Aorta (tissue), 5 donors: ENCODE measurements around the gene CAB39L. TPM values are rescaled to one million over a fixed set of nuclear protein-coding genes. Genes with fewer than 3 reads are reported as not detected.

ENCODE experiments used
- ATAC-seq: fragments of 200-7000 bp; cut with Tn5 transposase; one replicate; pipeline ENCODE4 v1.9.1; 2022; ENCODE audit warnings: moderate library complexity; ENCODE audit not compliant: low FRiP score
- DNase-seq, 2 donors: peaks; one replicate each; pipeline ENCODE4 v3.0.0-alpha.2; 2020
- H3K27ac ChIP-seq, 2 donors: one replicate each; pipeline ENCODE4 v1.5.1; 2013; ENCODE audit warnings: low read length in 2 of 2, mild to moderate bottlenecking in 2 of 2, moderate library complexity in 2 of 2, control low read depth in 1 of 2, inconsistent platforms in 1 of 2, low read depth in 1 of 2
- H3K27me3 ChIP-seq, 2 donors: one replicate each; pipeline ENCODE4 v1.6.1; 2013; ENCODE audit warnings: control low read depth in 1 of 2, low read length in 1 of 2, mild to moderate bottlenecking in 1 of 2, moderate library complexity in 1 of 2; ENCODE audit not compliant: insufficient read depth in 2 of 2, control insufficient read depth in 1 of 2
- H3K36me3 ChIP-seq, 2 donors: one replicate each; pipeline ENCODE4 v1.6.1; 2013; ENCODE audit warnings: control low read depth in 1 of 2, low read length in 1 of 2, mild to moderate bottlenecking in 1 of 2; ENCODE audit not compliant: insufficient read depth in 2 of 2, control insufficient read depth in 1 of 2
- H3K4me1 ChIP-seq, 2 donors: one replicate each; pipeline ENCODE4 v1.6.1; 2013; ENCODE audit warnings: low read length in 2 of 2, control low read depth in 1 of 2, mild to moderate bottlenecking in 1 of 2, moderate library complexity in 1 of 2; ENCODE audit not compliant: insufficient read depth in 2 of 2, control insufficient read depth in 1 of 2
- H3K4me3 ChIP-seq, 2 donors: one replicate each; pipeline ENCODE4 v1.5.1; 2013; ENCODE audit warnings: low read length in 2 of 2, control low read depth in 1 of 2, mild to moderate bottlenecking in 1 of 2
- H3K9me3 ChIP-seq: one replicate; pipeline ENCODE4 v1.6.1; 2013; ENCODE audit warnings: mild to moderate bottlenecking, low read length; ENCODE audit not compliant: control insufficient read depth
- WGBS, 2 donors: extraction: QIAGEN DNeasy Blood & Tissue Kit; methylation state at CpG; one replicate each; pipeline ENCODE4 v1.1.7; 2013; 5-methylcytosine and 5-hydroxymethylcytosine counted together
- intact Hi-C, 2 donors: fragments of 100-400 bp; cut with DNase I; formaldehyde crosslinking; loops; one replicate each; pipeline versions ENCODE4 v1.14.2 to v1.15.0; 2022
- polyA plus RNA-seq, 2 donors: library from polyadenylated mRNA; stranded (reverse); fragments of 200-250 nt; gene quantifications; one replicate each; pipeline ENCODE4 v1.2.3, GENCODE V29; 2013
- total RNA-seq, 2 donors: library from RNA; stranded (reverse); fragmentation: NEBNext Ultra II Directional; extraction: Animal tissue kit (Norgen Biotek cat#: 25700); gene quantifications; one replicate each; pipeline ENCODE4 v1.2.1, GENCODE V29; 2021
- donor health status: healthy with polysubstance abuse.
- donor health status: Bipolar disorder and iron deficiency.
- donor health status: DM: no; HTN: no; CAD: no.
- donor health status: DM: no; HTN: no; CAD: no.
- donor health status: DM: yes; HTN: yes; CAD: no.

The CAB39L gene
- total and polyA plus RNA-seq, 4 donors = 19.3 to 33.5 (median 26.4) TPM

DNA sequence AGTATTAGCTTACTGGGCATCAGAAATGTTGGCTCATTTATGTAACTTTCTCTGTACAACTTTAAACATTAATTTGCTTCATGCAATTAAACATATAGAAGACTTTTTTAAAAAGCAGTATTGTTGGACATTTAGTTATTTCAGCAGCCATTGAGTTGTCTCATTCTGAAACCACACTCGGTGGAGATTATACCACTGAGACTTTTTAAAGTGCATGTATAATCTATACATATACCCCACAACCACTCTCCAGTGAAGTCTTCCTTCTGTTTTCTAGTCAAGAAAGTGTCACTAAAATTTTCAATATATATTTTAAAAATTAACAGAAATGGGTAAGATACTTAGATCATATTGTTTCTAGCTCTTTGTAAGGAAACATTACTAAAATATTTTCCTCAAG lies 15.7 kb upstream of the CAB39L start:
- ATAC-seq = no peak
- Histone ChIP-seq H3K36me3 (peaks cover 2 to 3% of the 10 kb centered on the region in 2 donors), H3K9me3 (no peaks in the 10 kb centered on the region), H3K27ac (no peak overlapping the region), H3K4me1 (no peaks in the 10 kb centered on the region), H3K27me3 (no peaks in the 10 kb centered on the region), H3K4me3 (no peak overlapping the region)
- 92 to 93% methylated on average over 1 of the region's 1 CpG for WGBS, 2 donors
- no peak for DNase-seq
- intact Hi-C loops = loop anchor here in 1 of 2 donors (10.0 kb wide), 1 partner anchor 145 kb away; no protein-coding TSS in a partner anchor

DNA sequence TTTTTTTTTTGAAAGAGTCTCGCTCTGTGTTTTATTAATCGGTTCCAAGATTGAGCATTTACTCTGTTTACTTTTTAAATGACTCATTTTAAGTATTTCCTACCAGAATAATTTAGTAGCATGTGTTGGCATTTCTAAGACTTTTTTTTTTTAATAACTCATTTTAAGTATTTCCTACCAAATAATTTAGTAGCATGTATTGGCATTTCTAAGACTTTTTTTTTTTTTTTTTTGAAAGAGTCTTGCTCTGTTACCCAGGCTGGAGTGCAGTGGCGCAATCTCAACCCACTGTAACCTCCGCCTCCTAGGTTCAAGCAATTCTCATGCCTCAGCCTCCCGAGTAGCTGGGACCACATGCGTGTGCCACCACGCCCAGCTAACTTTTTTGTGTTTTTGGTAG lies 13.4 kb upstream of the CAB39L start:
- H3K36me3 ChIP-seq = peaks cover 0 to 3% of the 10 kb centered on the region in 2 donors
- H3K27ac ChIP-seq = no peak overlapping the region
- intact Hi-C loops = loop anchor here in 1 of 2 donors (10.0 kb wide), 1 partner anchor 148 kb away; no protein-coding TSS in a partner anchor
- no peak overlapping the region for H3K4me3 ChIP-seq
- peak in 1 of 2 donors; percentile 56 for DNase-seq
- no peak for ATAC-seq
- 55 to 57% methylated on average over 7 of the region's 7 CpGs for WGBS, 2 donors
- no peaks in the 10 kb centered on the region for H3K4me1 ChIP-seq
- H3K9me3 ChIP-seq = no peaks in the 10 kb centered on the region
- H3K27me3 ChIP-seq = no peaks in the 10 kb centered on the region

DNA sequence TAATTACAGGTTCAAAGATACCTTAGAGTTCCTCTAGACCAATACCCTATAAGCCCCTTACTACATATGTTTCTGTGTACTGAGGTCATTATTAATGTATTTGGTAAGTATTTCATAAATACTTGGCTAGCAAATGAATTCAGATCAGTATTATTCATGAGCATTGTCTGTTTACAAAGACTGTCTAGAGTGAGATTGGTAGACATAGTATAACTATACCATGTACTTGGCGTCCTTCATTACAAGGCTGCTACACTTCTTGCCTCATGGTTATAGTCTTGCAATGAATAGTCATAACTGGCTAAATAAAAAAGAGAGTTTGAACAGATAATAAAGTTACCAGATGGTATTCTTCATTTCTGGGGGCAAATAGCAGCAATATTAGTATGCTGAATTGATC lies 12.3 kb upstream of the CAB39L start:
- WGBS, 2 donors = 95 to 100% methylated on average over 1 of the region's 1 CpG
- intact Hi-C loops = loop anchor here in 1 of 2 donors (10.0 kb wide), 1 partner anchor 149 kb away; no protein-coding TSS in a partner anchor
- Histone ChIP-seq H3K4me1 (no peaks in the 10 kb centered on the region), H3K4me3 (no peak overlapping the region), H3K27ac (no peak overlapping the region), H3K27me3 (no peaks in the 10 kb centered on the region), H3K36me3 (no peaks in the 10 kb centered on the region), H3K9me3 (no peaks in the 10 kb centered on the region)
- ATAC-seq (no peak), DNase-seq (no peak)

DNA sequence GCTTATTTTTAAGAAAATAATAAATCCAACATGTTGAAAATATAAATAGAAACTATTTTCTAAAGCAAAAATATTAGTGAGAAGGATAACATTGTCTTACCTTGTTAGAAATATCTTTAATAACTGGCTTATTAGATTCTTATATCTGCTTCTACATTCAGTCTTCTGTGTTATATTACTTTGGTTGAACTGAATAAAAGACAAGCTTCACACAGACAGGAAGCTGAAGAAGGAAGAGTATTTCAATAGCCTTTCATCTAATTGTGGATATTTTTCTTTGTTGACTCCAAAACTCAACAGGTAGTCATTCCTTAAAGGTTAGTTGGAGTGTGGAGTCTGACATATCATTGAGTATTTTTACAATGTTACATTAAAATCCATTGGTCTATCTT lies 11.1 kb upstream of the CAB39L start:
- no peaks in the 10 kb centered on the region for H3K27me3 ChIP-seq
- no peak overlapping the region for H3K4me3 ChIP-seq
- H3K36me3 ChIP-seq = no peaks in the 10 kb centered on the region
- H3K4me1 ChIP-seq = no peaks in the 10 kb centered on the region
- no peaks in the 10 kb centered on the region for H3K9me3 ChIP-seq
- no peak for ATAC-seq
- DNase-seq = no peak
- H3K27ac ChIP-seq = no peak overlapping the region
- intact Hi-C loops = loop anchor here in 1 of 2 donors (10.0 kb wide), 1 partner anchor 150 kb away; no protein-coding TSS in a partner anchor

DNA sequence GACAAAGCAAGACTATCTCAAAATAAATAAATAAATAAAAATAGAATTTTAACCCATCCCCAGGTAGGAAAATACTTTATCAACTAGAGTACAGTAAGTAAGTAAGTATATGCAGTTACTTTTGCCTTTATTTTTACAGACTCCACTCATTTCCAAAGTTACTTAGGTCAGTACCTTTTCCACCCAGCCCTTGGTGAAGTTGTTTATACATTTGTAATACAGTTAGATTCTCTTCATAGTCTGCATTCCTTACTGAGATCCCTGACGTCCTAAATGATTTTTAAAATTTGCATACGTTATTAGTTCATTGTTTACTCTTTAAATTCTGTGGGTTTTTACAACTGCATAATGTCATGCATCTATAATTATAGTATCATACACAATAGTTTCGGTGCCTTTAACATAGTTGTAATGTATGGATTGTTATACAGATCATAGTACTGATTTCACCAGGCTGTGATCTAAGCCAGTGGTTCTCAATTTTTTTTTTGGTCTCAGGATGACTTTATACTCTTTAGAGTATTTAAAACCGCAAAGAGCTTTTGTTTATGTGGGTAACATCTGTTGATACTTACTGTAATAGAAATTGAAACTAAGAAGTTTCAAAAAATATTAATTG lies 10.6 kb upstream of the CAB39L start:
- H3K36me3 ChIP-seq = no peaks in the 10 kb centered on the region
- H3K4me1 ChIP-seq = no peaks in the 10 kb centered on the region
- H3K9me3 ChIP-seq = no peaks in the 10 kb centered on the region
- DNase-seq (no peak), ATAC-seq (no peak)
- 73 to 74% methylated on average over 4 of the region's 4 CpGs for WGBS, 2 donors
- intact Hi-C loops = loop anchor here in 1 of 2 donors (10.0 kb wide), 1 partner anchor 150 kb away; no protein-coding TSS in a partner anchor
- no peak overlapping the region for H3K4me3 ChIP-seq
- H3K27me3 ChIP-seq = no peaks in the 10 kb centered on the region
- H3K27ac ChIP-seq = no peak overlapping the region

DNA sequence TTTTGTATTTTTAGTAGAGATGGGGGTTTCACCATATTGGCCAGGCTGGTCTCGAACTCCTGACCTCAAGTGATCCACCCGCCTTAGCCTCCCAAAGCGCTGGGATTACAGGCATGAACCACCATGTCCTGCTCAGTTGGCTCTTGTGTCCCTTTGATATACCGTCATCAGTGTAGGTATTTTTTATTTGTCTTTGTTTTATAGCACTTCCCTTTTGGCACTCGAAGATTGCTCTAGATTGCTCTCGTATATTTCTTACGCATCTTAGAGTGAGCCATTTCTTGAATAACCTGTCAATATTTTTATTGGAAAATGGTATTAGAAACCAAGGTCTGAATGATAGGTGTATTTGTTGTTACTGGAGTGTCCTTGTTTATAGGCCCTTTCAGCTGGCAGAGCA lies 9.6 kb upstream of the CAB39L start:
- 95 to 96% methylated on average over 7 of the region's 7 CpGs for WGBS, 2 donors
- no peak overlapping the region for H3K27ac ChIP-seq

DNA sequence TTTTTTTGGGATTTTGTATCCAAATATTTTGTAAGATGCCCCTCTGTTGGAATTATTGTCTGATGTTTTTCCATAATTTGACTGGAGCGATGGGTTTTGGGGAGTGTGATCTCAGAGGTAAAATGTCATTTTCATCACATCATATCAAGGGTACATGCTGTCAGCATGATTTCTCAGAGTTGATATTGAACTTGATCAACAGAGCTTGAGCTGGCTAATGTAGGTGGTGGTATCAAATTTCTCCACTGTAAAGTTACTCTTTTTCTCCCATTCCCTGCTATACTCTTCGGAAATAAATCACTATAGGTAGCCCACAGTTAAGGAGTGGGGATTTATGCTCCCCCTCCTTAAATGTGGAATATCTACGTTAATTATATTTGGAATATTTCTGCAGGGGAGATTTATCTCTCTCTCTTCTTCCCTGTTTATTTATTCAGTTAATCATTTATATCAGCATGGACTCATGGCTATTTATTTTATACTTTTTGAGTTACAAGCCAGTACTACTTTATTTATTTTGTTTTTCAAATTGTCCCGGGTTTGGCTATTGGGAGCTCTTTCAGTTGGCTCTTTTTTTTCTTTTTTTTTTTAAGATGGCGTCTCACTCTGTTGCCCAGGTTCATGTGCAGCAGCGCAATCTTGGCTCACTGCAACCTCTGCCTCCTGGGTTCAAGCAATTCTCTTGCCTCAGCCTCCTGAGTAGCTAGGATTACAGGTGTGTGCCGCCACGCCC lies 9.0 kb upstream of the CAB39L start:
- Histone ChIP-seq H3K9me3 (no peaks in the 10 kb centered on the region), H3K27me3 (no peaks in the 10 kb centered on the region), H3K4me3 (no peak overlapping the region), H3K27ac (no peak overlapping the region), H3K36me3 (no peaks in the 10 kb centered on the region), H3K4me1 (no peaks in the 10 kb centered on the region)
- DNase-seq (no peak), ATAC-seq (no peak)
- 92 to 94% methylated on average over 8 of the region's 8 CpGs for WGBS, 2 donors
- intact Hi-C loops = loop anchor here in 1 of 2 donors (10.0 kb wide), 1 partner anchor 152 kb away; no protein-coding TSS in a partner anchor

More for the DNA sequence above, 9.6 kb upstream of the CAB39L start:
- no peaks in the 10 kb centered on the region for H3K27me3 ChIP-seq
- H3K9me3 ChIP-seq = no peaks in the 10 kb centered on the region
- H3K4me1 ChIP-seq = no peaks in the 10 kb centered on the region
- no peak for ATAC-seq
- no peak for DNase-seq
- no peak overlapping the region for H3K4me3 ChIP-seq
- H3K36me3 ChIP-seq = no peaks in the 10 kb centered on the region
- intact Hi-C loops = loop anchor here in 1 of 2 donors (10.0 kb wide), 1 partner anchor 151 kb away; no protein-coding TSS in a partner anchor

DNA sequence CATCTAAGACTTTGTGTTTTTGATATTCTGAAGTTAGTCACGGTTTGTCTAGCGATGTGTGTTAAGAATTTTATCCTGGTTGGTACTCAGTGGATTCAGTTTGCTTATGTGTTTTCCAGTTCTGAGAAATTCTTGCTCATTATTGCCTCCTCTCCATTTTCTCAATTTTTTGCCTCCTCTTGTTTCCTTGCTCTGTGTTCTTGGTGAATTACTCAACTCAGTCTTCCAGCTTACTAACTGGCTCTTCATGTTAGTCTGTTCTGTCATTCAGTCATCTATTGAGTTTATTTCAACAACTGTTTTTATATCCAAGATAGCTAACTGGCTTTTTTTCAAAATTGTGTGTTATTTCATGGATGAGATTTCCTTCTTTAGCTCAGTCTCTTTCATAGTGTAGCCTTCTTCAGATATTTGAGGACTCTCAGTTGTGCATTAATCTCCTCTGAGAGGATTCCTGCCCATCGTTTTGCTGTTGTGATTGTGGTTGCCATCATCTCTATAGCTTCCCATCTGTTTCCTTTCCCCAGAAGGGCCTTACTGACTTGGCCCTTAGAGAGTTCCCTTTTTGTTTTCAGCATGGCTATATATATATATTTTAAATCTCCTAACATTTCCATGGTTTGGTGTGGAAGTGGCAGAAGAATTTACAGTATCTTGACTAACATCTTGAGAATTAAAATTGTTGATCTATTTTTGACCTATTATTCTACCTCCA lies 6.4 kb upstream of the CAB39L start:
- WGBS, 2 donors = 85 to 86% methylated on average over 3 of the region's 3 CpGs
- H3K27ac ChIP-seq = no peak overlapping the region
- H3K4me1 ChIP-seq = peaks cover 0 to 2% of the 10 kb centered on the region in 2 donors
- no peak for DNase-seq
- no peaks in the 10 kb centered on the region for H3K27me3 ChIP-seq
- intact Hi-C loops = loop anchor here in 1 of 2 donors (10.0 kb wide), 1 partner anchor 155 kb away; no protein-coding TSS in a partner anchor
- ATAC-seq = no peak
- H3K4me3 ChIP-seq = no peak overlapping the region
- no peaks in the 10 kb centered on the region for H3K36me3 ChIP-seq
- H3K9me3 ChIP-seq = no peaks in the 10 kb centered on the region
